Aorta (tissue), 5 donors: ENCODE data around the gene OR56A3. TPM values are rescaled to one million over a fixed set of nuclear protein-coding genes. Genes with fewer than 3 reads are reported as not detected.
"Not testable (repeated sequence)": the region's sequence is repeated elsewhere in the genome, so short reads cannot be mapped to it uniquely, and the experiment has no call there.

Experiments used
- ATAC-seq: fragments of 200-7000 bp; cut with Tn5 transposase; one replicate; pipeline ENCODE4 v1.9.1; 2022; ENCODE audit warnings: moderate library complexity; ENCODE audit not compliant: low FRiP score
- DNase-seq, 2 donors: peaks; one replicate each; pipeline ENCODE4 v3.0.0-alpha.2; 2020
- H3K27ac ChIP-seq, 2 donors: one replicate each; pipeline ENCODE4 v1.5.1; 2013; ENCODE audit warnings: low read length in 2 of 2, mild to moderate bottlenecking in 2 of 2, moderate library complexity in 2 of 2, control low read depth in 1 of 2, inconsistent platforms in 1 of 2, low read depth in 1 of 2
- H3K27me3 ChIP-seq, 2 donors: one replicate each; pipeline ENCODE4 v1.6.1; 2013; ENCODE audit warnings: control low read depth in 1 of 2, low read length in 1 of 2, mild to moderate bottlenecking in 1 of 2, moderate library complexity in 1 of 2; ENCODE audit not compliant: insufficient read depth in 2 of 2, control insufficient read depth in 1 of 2
- H3K36me3 ChIP-seq, 2 donors: one replicate each; pipeline ENCODE4 v1.6.1; 2013; ENCODE audit warnings: control low read depth in 1 of 2, low read length in 1 of 2, mild to moderate bottlenecking in 1 of 2; ENCODE audit not compliant: insufficient read depth in 2 of 2, control insufficient read depth in 1 of 2
- H3K4me1 ChIP-seq, 2 donors: one replicate each; pipeline ENCODE4 v1.6.1; 2013; ENCODE audit warnings: low read length in 2 of 2, control low read depth in 1 of 2, mild to moderate bottlenecking in 1 of 2, moderate library complexity in 1 of 2; ENCODE audit not compliant: insufficient read depth in 2 of 2, control insufficient read depth in 1 of 2
- H3K4me3 ChIP-seq, 2 donors: one replicate each; pipeline ENCODE4 v1.5.1; 2013; ENCODE audit warnings: low read length in 2 of 2, control low read depth in 1 of 2, mild to moderate bottlenecking in 1 of 2
- H3K9me3 ChIP-seq: one replicate; pipeline ENCODE4 v1.6.1; 2013; ENCODE audit warnings: mild to moderate bottlenecking, low read length; ENCODE audit not compliant: control insufficient read depth
- WGBS, 2 donors: extraction: QIAGEN DNeasy Blood & Tissue Kit; methylation state at CpG; one replicate each; pipeline ENCODE4 v1.1.7; 2013; 5-methylcytosine and 5-hydroxymethylcytosine counted together
- intact Hi-C, 2 donors: fragments of 100-400 bp; cut with DNase I; formaldehyde crosslinking; loops; one replicate each; pipeline versions ENCODE4 v1.14.2 to v1.15.0; 2022
- polyA plus RNA-seq, 2 donors: library from polyadenylated mRNA; stranded (reverse); fragments of 200-250 nt; gene quantifications; one replicate each; pipeline ENCODE4 v1.2.3, GENCODE V29; 2013
- total RNA-seq, 2 donors: library from RNA; stranded (reverse); fragmentation: NEBNext Ultra II Directional; extraction: Animal tissue kit (Norgen Biotek cat#: 25700); gene quantifications; one replicate each; pipeline ENCODE4 v1.2.1, GENCODE V29; 2021
- donor health status: healthy with polysubstance abuse.
- donor health status: Bipolar disorder and iron deficiency.
- donor health status: DM: no; HTN: no; CAD: no.
- donor health status: DM: no; HTN: no; CAD: no.
- donor health status: DM: yes; HTN: yes; CAD: no.

OR56A3 gene
- total and polyA plus RNA-seq, 4 donors = not detected

- DNase-seq, H3K27ac ChIP-seq, intact Hi-C loops, H3K4me1 ChIP-seq, H3K27me3 ChIP-seq, H3K9me3 ChIP-seq, H3K36me3 ChIP-seq, ATAC-seq, H3K4me3 ChIP-seq: not testable (repeated sequence)
- WGBS, 2 donors = 93 to 94% methylated on average over 36 to 40 of the region's 40 CpGs
Measured at GRCh38 chr11:5960704-5961320, 18.8 kb downstream of the OR56A3 start.

- H3K9me3 ChIP-seq = peaks cover 4% of the 10 kb centered on the region
- H3K4me1 ChIP-seq = no peaks in the 10 kb centered on the region
- no peak overlapping the region for H3K4me3 ChIP-seq
- H3K36me3 ChIP-seq = no peaks in the 10 kb centered on the region
- ATAC-seq (no peak), DNase-seq (no peak)
- no peaks in the 10 kb centered on the region for H3K27me3 ChIP-seq
- intact Hi-C loops = no loop called here
- H3K27ac ChIP-seq = no peak overlapping the region
- 66 to 69% methylated on average over 2 of the region's 2 CpGs for WGBS, 2 donors
Measured at GRCh38 chr11:5966958-5967357, 24.9 kb downstream of the OR56A3 start.

DNA sequence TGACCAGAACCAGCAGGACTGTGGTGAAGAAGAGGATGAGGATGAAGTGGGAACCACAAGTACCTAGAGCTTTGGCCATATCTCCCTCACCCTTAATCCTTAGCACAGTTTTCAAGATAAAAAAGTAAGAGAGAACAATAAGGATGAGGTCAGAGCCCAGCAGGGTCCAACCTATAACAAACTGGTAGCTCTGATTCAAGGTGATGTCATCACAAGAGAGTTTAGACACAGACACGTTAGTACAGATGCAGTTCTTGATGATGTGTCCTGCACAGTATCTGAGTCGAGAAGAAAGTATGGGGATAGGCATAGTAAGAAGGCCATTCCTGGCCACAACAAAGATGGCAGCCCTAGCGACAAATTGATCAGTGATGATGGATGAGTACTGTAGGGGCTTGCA, 25.7 kb downstream of the OR56A3 start:
- Histone ChIP-seq H3K27ac (no peak overlapping the region), H3K36me3 (no peaks in the 10 kb centered on the region), H3K9me3 (peaks cover 4% of the 10 kb centered on the region), H3K27me3 (no peaks in the 10 kb centered on the region), H3K4me1 (no peaks in the 10 kb centered on the region), H3K4me3 (no peak overlapping the region)
- 55 to 67% methylated on average over 3 of the region's 3 CpGs for WGBS, 2 donors
- intact Hi-C loops = no loop called here
- DNase-seq = no peak
- ATAC-seq = no peak

- H3K9me3 ChIP-seq = peaks cover 4% of the 10 kb centered on the region
- intact Hi-C loops = no loop called here
- no peak within 1 kb of the TSS for H3K4me3 ChIP-seq
- H3K27me3 ChIP-seq = no peaks in the 10 kb centered on the region
- no peaks in the 10 kb centered on the region for H3K36me3 ChIP-seq
- DNase-seq = no peak
- H3K4me1 ChIP-seq = no peaks in the 10 kb centered on the region
- H3K27ac ChIP-seq = no peak within 1 kb of the TSS
- no peak for ATAC-seq
Measured at GRCh38 chr11:5968394-5968793, 26.3 kb downstream of the OR56A3 start, which contains the start of gene OR56A5. OR56A5 (minus strand) TSS chr11:5968494; CDS start chr11:5968494, 0 bp downstream.

DNA sequence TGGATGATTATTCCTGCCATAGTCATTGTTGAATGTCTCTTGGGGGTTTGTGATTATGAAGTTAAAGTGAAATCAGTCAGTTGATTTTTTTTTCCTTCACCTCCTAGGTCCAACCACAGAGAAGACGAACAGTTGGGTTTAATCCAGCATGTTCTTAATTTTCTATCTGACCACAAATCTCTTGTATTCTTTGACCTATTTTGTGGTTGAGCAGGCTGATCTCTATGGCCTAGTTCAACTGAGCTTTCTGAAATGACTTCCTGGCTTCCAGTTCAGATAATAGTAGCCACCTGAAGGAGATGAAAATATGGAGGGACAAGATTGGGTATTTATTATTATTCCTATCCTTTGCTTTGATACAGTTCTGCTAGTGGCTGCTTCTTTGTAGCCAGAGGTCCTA, 31.5 kb downstream of the OR56A3 start:
- Histone ChIP-seq H3K27me3 (no peaks in the 10 kb centered on the region), H3K27ac (no peak overlapping the region), H3K9me3 (no peaks in the 10 kb centered on the region), H3K4me3 (no peak overlapping the region), H3K36me3 (no peaks in the 10 kb centered on the region), H3K4me1 (no peaks in the 10 kb centered on the region)
- intact Hi-C loops = no loop called here
- no peak for DNase-seq
- 74 to 75% methylated on average over 1 of the region's 1 CpG for WGBS, 2 donors
- ATAC-seq = no peak

DNA sequence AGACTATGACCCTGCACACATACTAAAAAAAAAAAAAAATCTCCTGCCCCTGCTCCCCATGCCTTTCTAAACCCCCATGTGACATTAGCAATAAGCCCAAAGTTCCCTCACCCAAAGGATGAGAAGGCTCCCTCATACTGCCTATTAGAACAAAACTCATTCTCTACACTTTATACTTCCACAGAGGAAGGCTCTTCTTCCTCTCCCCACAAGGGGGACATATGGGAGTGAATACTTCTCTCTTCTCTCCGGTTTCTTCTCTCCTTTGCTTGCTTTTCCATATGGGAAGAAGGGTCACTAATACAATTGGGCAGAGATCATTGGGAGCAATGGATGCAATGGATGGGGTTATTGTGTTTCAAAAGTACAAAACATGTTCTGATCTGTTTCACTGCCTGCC, 41.4 kb downstream of the OR56A3 start:
- no peaks in the 10 kb centered on the region for H3K4me1 ChIP-seq
- H3K9me3 ChIP-seq = peaks cover 6% of the 10 kb centered on the region
- 41 to 63% methylated on average over 1 of the region's 1 CpG for WGBS, 2 donors
- ATAC-seq (no peak), DNase-seq (no peak)
- no peaks in the 10 kb centered on the region for H3K36me3 ChIP-seq
- H3K27ac ChIP-seq = no peak overlapping the region
- no peak overlapping the region for H3K4me3 ChIP-seq
- intact Hi-C loops = no loop called here
- H3K27me3 ChIP-seq = no peaks in the 10 kb centered on the region

DNA sequence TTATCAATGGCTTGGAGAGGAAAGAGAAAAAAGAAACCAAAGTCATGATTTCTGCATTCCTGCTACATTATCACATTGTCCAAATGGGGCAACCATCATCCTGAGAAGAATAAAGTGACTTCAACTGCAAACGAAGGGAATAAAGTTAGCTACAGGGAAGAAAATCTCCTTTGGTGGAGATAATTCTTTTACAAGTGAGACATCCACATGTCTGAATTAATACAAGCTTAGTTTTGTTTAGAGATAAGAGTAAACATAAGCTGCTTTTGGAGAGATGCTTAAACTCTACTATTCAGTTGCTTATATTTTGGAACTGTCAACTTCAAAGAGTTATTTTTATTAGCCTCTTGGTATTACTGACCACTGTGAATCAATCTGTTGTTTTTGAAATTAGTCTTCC, 44.8 kb downstream of the OR56A3 start, which contains the start of gene OR52L1:
TSS of gene OR52L1 (minus strand) at position 101 of the 400 bp plus-strand sequence. CDS start at position 46, 55 bp downstream.
- WGBS, 2 donors = 52 to 62% methylated on average over 1 of the region's 1 CpG
- ATAC-seq = no peak
- intact Hi-C loops = no loop called here
- no peak for DNase-seq
- no peak within 1 kb of the TSS for H3K27ac ChIP-seq
- H3K36me3 ChIP-seq = no peaks in the 10 kb centered on the region
- no peak within 1 kb of the TSS for H3K4me3 ChIP-seq
- H3K27me3 ChIP-seq = no peaks in the 10 kb centered on the region
- H3K9me3 ChIP-seq = peaks cover 4% of the 10 kb centered on the region
- no peaks in the 10 kb centered on the region for H3K4me1 ChIP-seq

DNA sequence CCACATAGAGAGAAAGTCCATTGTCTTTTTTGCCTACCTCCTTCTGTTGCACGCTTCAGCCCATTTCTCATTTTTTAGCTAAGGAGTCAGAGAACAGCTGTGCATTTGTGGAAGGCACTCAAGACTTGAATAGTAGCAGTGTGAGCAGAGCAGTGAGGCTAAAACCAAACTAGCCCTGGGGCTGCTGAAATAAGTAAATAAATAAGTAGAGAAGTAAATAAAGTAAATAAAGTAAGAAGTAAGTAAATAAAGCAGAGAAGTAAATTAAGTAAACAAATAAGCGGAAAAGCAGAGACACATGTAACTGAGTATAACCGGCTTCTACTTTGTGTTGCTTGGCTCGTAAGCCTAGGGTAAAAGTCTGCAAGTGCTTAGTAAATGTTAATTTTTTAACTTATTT, 47.2 kb downstream of the OR56A3 start:
- no peak for ATAC-seq
- DNase-seq = no peak
- WGBS, 2 donors = 75 to 83% methylated on average over 4 of the region's 4 CpGs
- no peaks in the 10 kb centered on the region for H3K27me3 ChIP-seq
- H3K36me3 ChIP-seq = no peaks in the 10 kb centered on the region
- H3K4me1 ChIP-seq = no peaks in the 10 kb centered on the region
- no peak overlapping the region for H3K4me3 ChIP-seq
- intact Hi-C loops = no loop called here
- peaks cover 3% of the 10 kb centered on the region for H3K9me3 ChIP-seq
- no peak overlapping the region for H3K27ac ChIP-seq

- 74 to 79% methylated on average over 3 of the region's 3 CpGs for WGBS, 2 donors
- ATAC-seq = no peak
- intact Hi-C loops = no loop called here
- DNase-seq = no peak
- no peak overlapping the region for H3K4me3 ChIP-seq
- H3K9me3 ChIP-seq = no peaks in the 10 kb centered on the region
- H3K36me3 ChIP-seq = no peaks in the 10 kb centered on the region
- no peak overlapping the region for H3K27ac ChIP-seq
- H3K27me3 ChIP-seq = no peaks in the 10 kb centered on the region
- H3K4me1 ChIP-seq = no peaks in the 10 kb centered on the region
Measured at GRCh38 chr11:5992150-5992549, 50.1 kb downstream of the OR56A3 start.
